WTC11 (cell line): ENCODE measurements around the gene S100A12. TPM values are rescaled to one million over a fixed set of nuclear protein-coding genes. Genes with fewer than 3 reads are reported as not detected.

ENCODE experiments used
- ATAC-seq: fragments of 200-7000 bp; cut with Tn5 transposase; 2 replicates; pipeline ENCODE4 v1.10.0; 2021; ENCODE audit warnings: mild to moderate bottlenecking, moderate library complexity
- CTCF ChIA-PET: fragments of 300-600 bp; sonication (Branson Sonifier 250); formaldehyde crosslinking; loops from one replicate; lab custom pipeline; 2021; ENCODE audit warnings: antibody characterized with exemption; lab: Charles Lee
- POLR2A ChIA-PET: fragments of 350-600 bp; sonication (Branson Sonifier 250); formaldehyde crosslinking; loops from one replicate; lab custom pipeline; 2021; ENCODE audit warnings: antibody characterized with exemption; lab: Charles Lee
- DNase-seq: peaks from one replicate; pipeline ENCODE4 v3.0.0; 2021; ENCODE audit warnings: low spot score
- H3K27ac Mint-ChIP-seq: 2 replicates; pipeline ENCODE4 v1.8.0; 2021; ENCODE audit warnings: mixed read lengths
- H3K27me3 Mint-ChIP-seq: 2 replicates; pipeline ENCODE4 v1.8.0; 2021; ENCODE audit warnings: low read depth, mild to moderate bottlenecking, moderate library complexity, mixed read lengths
- H3K36me3 Mint-ChIP-seq: 2 replicates; pipeline ENCODE4 v1.8.0; 2021; ENCODE audit warnings: mixed read lengths
- H3K4me1 Mint-ChIP-seq: 2 replicates; pipeline ENCODE4 v1.8.0; 2022; ENCODE audit warnings: mixed read lengths
- H3K4me3 Mint-ChIP-seq: 2 replicates; pipeline ENCODE4 v1.8.0; 2021; ENCODE audit warnings: mild to moderate bottlenecking, moderate library complexity, mixed read lengths
- H3K9me3 Mint-ChIP-seq: 2 replicates; pipeline ENCODE4 v1.8.0; 2021; ENCODE audit warnings: mixed read lengths
- ATF2 ChIP-seq: sonication (generic); formaldehyde crosslinking; IDR thresholded peaks from 2 replicates; pipeline ENCODE4 v1.8.1; 2022; ENCODE audit warnings: low read depth, missing genetic modification reagents, borderline replicate concordance
- FOXP4 ChIP-seq: sonication (generic); formaldehyde crosslinking; IDR thresholded peaks from 2 replicates; pipeline ENCODE4 v1.8.0; 2022; ENCODE audit warnings: mild to moderate bottlenecking, missing genetic modification reagents
- GABPB1 ChIP-seq: sonication (generic); formaldehyde crosslinking; IDR thresholded peaks from 2 replicates; pipeline ENCODE4 v1.8.1; 2023; ENCODE audit warnings: mild to moderate bottlenecking, missing genetic modification reagents
- IRF1 ChIP-seq: sonication (generic); formaldehyde crosslinking; IDR thresholded peaks from 2 replicates; pipeline ENCODE4 v1.8.0; 2023; ENCODE audit warnings: missing genetic modification reagents
- KAT7 ChIP-seq: sonication (generic); formaldehyde crosslinking; IDR thresholded peaks from 2 replicates; pipeline ENCODE4 v1.8.1; 2023; ENCODE audit warnings: missing genetic modification reagents, mild to moderate bottlenecking, borderline replicate concordance
- SP1 ChIP-seq: sonication (generic); formaldehyde crosslinking; conservative IDR thresholded peaks from 2 replicates; pipeline ENCODE4 v1.8.1; 2022; ENCODE audit warnings: missing genetic modification reagents
- TCF7 ChIP-seq: sonication (generic); formaldehyde crosslinking; IDR thresholded peaks from 2 replicates; pipeline ENCODE4 v1.8.0; 2022; ENCODE audit warnings: mild to moderate bottlenecking, low read depth, missing genetic modification reagents, moderate library complexity
- TEAD4 ChIP-seq: sonication (generic); formaldehyde crosslinking; IDR thresholded peaks from 2 replicates; pipeline ENCODE4 v1.8.0; 2022; ENCODE audit warnings: mild to moderate bottlenecking, missing genetic modification reagents
- USF2 ChIP-seq: sonication (generic); formaldehyde crosslinking; IDR thresholded peaks from 2 replicates; pipeline ENCODE4 v1.8.1; 2023; ENCODE audit warnings: mild to moderate bottlenecking, missing genetic modification reagents, moderate library complexity
- ZNF138 ChIP-seq: sonication (generic); formaldehyde crosslinking; conservative IDR thresholded peaks from 2 replicates; pipeline ENCODE4 v1.8.1; 2022; ENCODE audit warnings: mild to moderate bottlenecking, moderate library complexity, missing genetic modification reagents
- ZNF317 ChIP-seq: sonication (generic); formaldehyde crosslinking; IDR thresholded peaks from 2 replicates; pipeline ENCODE4 v1.8.1; 2023; ENCODE audit warnings: low read depth, mild to moderate bottlenecking, moderate library complexity, missing genetic modification reagents, borderline replicate concordance
- ZNF416 ChIP-seq: fragments of 250-450 bp; sonication (Bioruptor Pico); IDR thresholded peaks from 2 replicates; pipeline ENCODE4 v1.9.0; 2021; ENCODE audit warnings: mild to moderate bottlenecking, inconsistent platforms
- ZNF423 ChIP-seq: fragments of 250-450 bp; sonication (Bioruptor Pico); IDR thresholded peaks from 2 replicates; pipeline ENCODE4 v2.1.2; 2022; ENCODE audit warnings: mild to moderate bottlenecking, moderate library complexity
- ZNF512 ChIP-seq: sonication (generic); formaldehyde crosslinking; IDR thresholded peaks from 2 replicates; pipeline ENCODE4 v1.8.1; 2022; ENCODE audit warnings: missing genetic modification reagents, borderline replicate concordance
- ZNF532 ChIP-seq: fragments of 250-450 bp; sonication (Bioruptor Pico); IDR thresholded peaks from 2 replicates; pipeline ENCODE4 v1.9.0; 2021; ENCODE audit warnings: mild to moderate bottlenecking, borderline replicate concordance
- ZNF671 ChIP-seq: fragments of 250-450 bp; sonication (Bioruptor Pico); IDR thresholded peaks from 2 replicates; pipeline ENCODE4 v1.8.0; 2021; ENCODE audit warnings: mild to moderate bottlenecking
- total RNA-seq: library from RNA; stranded (reverse); gene quantifications from 3 replicates; pipeline ENCODE4 v1.2.3, GENCODE V29; 2021

The S100A12 gene
- total RNA-seq, 1 experiment from 2014 or later: not detected

GRCh38 chr1:153397924-153398651, 22.7 kb upstream of the S100A12 start:
- Mint-ChIP-seq H3K4me1 (peaks cover 7% of the 10 kb centered on the region), H3K4me3 (no peak overlapping the region), H3K27me3 (peaks cover 7% of the 10 kb centered on the region), H3K36me3 (no peaks in the 10 kb centered on the region), H3K27ac (no peak overlapping the region), H3K9me3 (no peaks in the 10 kb centered on the region)
- no peak for DNase-seq
- no peak for ATAC-seq
- CTCF ChIA-PET: interaction anchor here (0.8 to 2.1 kb wide), 2 partner anchors 43 to 96 kb away, joined by 3 to 10 read pairs; no protein-coding TSS in a partner anchor
- POLR2A ChIA-PET: no interaction called here
- no peak for TF ChIP-seq ZNF317 (CRISPR knock-in tag)

- Mint-ChIP-seq H3K27me3 (peaks cover 2% of the 10 kb centered on the region; the same call in 1 of the 2 replicates), H3K4me3 (no peak overlapping the region), H3K27ac (no peak overlapping the region), H3K4me1 (peaks cover 6% of the 10 kb centered on the region), H3K36me3 (no peaks in the 10 kb centered on the region), H3K9me3 (no peaks in the 10 kb centered on the region)
- POLR2A ChIA-PET: no interaction called here
- CTCF ChIA-PET: interaction anchor here (0.8 to 2.1 kb wide), 2 partner anchors 42 to 97 kb away, joined by 3 to 10 read pairs; no protein-coding TSS in a partner anchor
- TF ChIP-seq ATF2 (no peak), ZNF317 (CRISPR knock-in tag) (no peak)
- DNase-seq: no peak
- ATAC-seq: no peak
Measured at GRCh38 chr1:153397051-153397923, 21.9 kb upstream of the S100A12 start.

GRCh38 chr1:153396461-153396860, 21.0 kb upstream of the S100A12 start:
- Mint-ChIP-seq H3K36me3 (no peaks in the 10 kb centered on the region), H3K27me3 (peaks cover 2% of the 10 kb centered on the region), H3K9me3 (no peaks in the 10 kb centered on the region), H3K4me3 (no peak overlapping the region), H3K27ac (no peak overlapping the region), H3K4me1 (no peaks in the 10 kb centered on the region; the same call in 1 of the 2 replicates)
- DNase-seq: no peak
- ChIA-PET POLR2A (no interaction called here), CTCF (interaction anchor here (0.7 to 2.1 kb wide), 4 partner anchors 41 to 98 kb away, joined by 3 to 10 read pairs (median 3); partner anchors contain the start of gene PGLYRP4)
- ATAC-seq: no peak
- TF ChIP-seq ZNF532 (CRISPR knock-in tag) (no peak), ZNF512 (CRISPR knock-in tag) (no peak), GABPB1 (CRISPR knock-in tag) (no peak), USF2 (CRISPR knock-in tag) (no peak), IRF1 (CRISPR knock-in tag) (no peak), SP1 (CRISPR knock-in tag) (no peak), TCF7 (no peak), FOXP4 (no peak), ZNF138 (no peak), ZNF671 (CRISPR knock-in tag) (no peak), KAT7 (CRISPR knock-in tag) (no peak), ZNF416 (CRISPR knock-in tag) (no peak), TEAD4 (CRISPR knock-in tag) (no peak), ZNF423 (CRISPR knock-in tag) (no peak)
